Upper lobe of left lung (tissue), 6 donors: ENCODE results near the gene SYT12. TPM values are rescaled to one million over a fixed set of nuclear protein-coding genes. Genes with fewer than 3 reads are reported as not detected.
A peak's percentile ranks its signal among the peaks of the same experiment; 100 is the strongest.

Experiments
- ATAC-seq, 2 donors: fragments of 200-7000 bp; cut with Tn5 transposase; one replicate each; pipeline ENCODE4 v1.9.1; 2022; ENCODE audit warnings: mild to moderate bottlenecking in 2 of 2, moderate library complexity in 2 of 2; ENCODE audit not compliant: low FRiP score in 2 of 2
- DNase-seq, 2 donors: peaks; one replicate each; pipeline ENCODE4 v3.0.0-alpha.2; 2019 to 2020
- H3K27ac ChIP-seq, 4 donors: fragments of 200-600 bp; sonication (generic); one replicate each; pipeline ENCODE4 v1.5.1; 2016 to 2019
- H3K27me3 ChIP-seq, 4 donors: fragments of 200-600 bp; sonication (generic); one replicate each; pipeline ENCODE4 v1.5.1; 2017 to 2019
- H3K36me3 ChIP-seq, 4 donors: fragments of 200-600 bp; sonication (generic); one replicate each; pipeline ENCODE4 v1.5.1; 2016 to 2019
- H3K4me1 ChIP-seq, 4 donors: fragments of 200-600 bp; sonication (generic); one replicate each; pipeline ENCODE4 v1.5.1; 2018 to 2019
- H3K4me3 ChIP-seq, 4 donors: fragments of 200-600 bp; sonication (generic); one replicate each; pipeline ENCODE4 v1.5.1; 2017 to 2019; ENCODE audit warnings: mild to moderate bottlenecking in 2 of 4, moderate library complexity in 1 of 4
- H3K9me3 ChIP-seq, 4 donors: fragments of 200-600 bp; sonication (generic); one replicate each; pipeline ENCODE4 v1.5.1; 2018 to 2019
- CTCF ChIP-seq, 6 experiments: fragments of 450-650 bp in 4 of 6; fragments of 200-600 bp in 2 of 6; sonication (generic) in 2 of 6; IDR thresholded peaks; one replicate each; pipeline ENCODE4 v1.5.1; 2016 to 2019; ENCODE audit warnings: antibody characterized with exemption in 6 of 6
- EP300 ChIP-seq, 4 donors: sonication (generic); formaldehyde crosslinking; IDR thresholded peaks; one replicate each; pipeline ENCODE4 v1.5.1; 2017; ENCODE audit warnings: antibody characterized with exemption in 4 of 4, control low read depth in 2 of 4
- POLR2A ChIP-seq, 4 donors: fragments of 450-650 bp; IDR thresholded peaks; one replicate each; pipeline ENCODE4 v1.5.1; 2016 to 2017; ENCODE audit warnings: antibody characterized with exemption in 4 of 4, mild to moderate bottlenecking in 2 of 4
- POLR2AphosphoS5 ChIP-seq, 2 donors: sonication (generic); formaldehyde crosslinking; IDR thresholded peaks; one replicate each; pipeline ENCODE4 v1.5.1; 2017; ENCODE audit warnings: antibody characterized with exemption in 2 of 2
- whole genome bisulfite sequencing, 2 donors: methylation state at CpG; one replicate each; pipeline ENCODE4 v1.1.5; 2017 to 2018; 5-methylcytosine and 5-hydroxymethylcytosine counted together
- total RNA-seq, 6 donors: library from RNA; depleted of rRNA in 4 of 6; stranded (reverse); fragments of >200 nt in 4 of 6; gene quantifications; one replicate each; pipeline versions ENCODE4 v1.1.0 to v1.2.1, GENCODE V29; 2016 to 2021
- donor health status: DM: no; HTN: no; CAD: no; lungs with moderate emphysema.
- donor health status: DM: no; HTN: yes; CAD: no; lungs with severe emphysema.

SYT12 gene
- total RNA-seq, 6 donors from 2014 or later, result 0.14 to 0.24 (median 0.15) TPM; not detected in 3

- no peaks in the 10 kb centered on the region for H3K4me1 ChIP-seq
- no peaks in the 10 kb centered on the region for H3K9me3 ChIP-seq
- WGBS, 2 donors, result 74 to 81% methylated on average over 11 to 14 of the region's 14 CpGs
- no peaks in the 10 kb centered on the region for H3K36me3 ChIP-seq
- no peak overlapping the region for H3K27ac ChIP-seq
- H3K4me3 ChIP-seq, result no peak overlapping the region
- no peak for DNase-seq
- H3K27me3 ChIP-seq, result no peaks in the 10 kb centered on the region
- peak in 1 of 2 donors; percentile 51 for ATAC-seq
- TF ChIP-seq POLR2A (IDR thresholded peaks at IDR 0.05), result no peak
- TF ChIP-seq POLR2AphosphoS5 (IDR thresholded peaks at IDR 0.05), result no peak
- no peak for TF ChIP-seq CTCF (IDR thresholded peaks at IDR 0.05)
- no peak for TF ChIP-seq EP300 (IDR thresholded peaks at IDR 0.05)
Measured at GRCh38 chr11:67045314-67045713, 22.4 kb downstream of the SYT12 start.

DNA sequence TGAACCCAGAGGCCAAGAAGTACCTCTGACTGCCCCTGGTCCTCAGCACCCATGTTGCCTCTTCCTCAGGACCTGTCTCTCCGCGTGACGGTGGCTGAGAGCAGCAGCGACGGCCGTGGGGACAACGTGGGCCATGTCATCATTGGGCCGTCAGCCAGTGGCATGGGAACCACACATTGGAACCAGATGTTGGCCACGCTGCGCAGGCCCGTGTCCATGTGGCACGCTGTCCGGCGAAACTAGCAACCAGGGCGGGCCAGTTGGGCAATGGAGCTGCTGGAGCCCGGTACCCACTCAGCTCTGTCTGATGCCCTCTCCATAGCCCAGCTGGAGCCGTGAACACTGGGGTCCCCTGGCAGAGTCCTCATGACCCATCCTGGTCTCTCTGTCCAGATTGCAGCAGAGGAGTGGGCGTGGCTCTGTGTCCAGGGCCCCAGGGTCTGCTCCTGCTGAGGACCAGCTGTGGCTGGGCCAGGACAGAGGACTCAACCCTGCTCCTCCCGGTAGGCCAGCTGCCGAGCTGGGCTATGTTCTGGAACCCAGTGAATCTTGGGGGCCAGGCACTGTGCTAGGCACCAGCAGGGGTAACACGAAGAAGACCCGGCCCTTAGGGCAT lies 25.7 kb downstream of the SYT12 start:
- no peaks in the 10 kb centered on the region for H3K36me3 ChIP-seq
- no peaks in the 10 kb centered on the region for H3K27me3 ChIP-seq
- no peak overlapping the region for H3K4me3 ChIP-seq
- WGBS, 2 donors, result 89 to 90% methylated on average over 10 to 14 of the region's 22 CpGs
- DNase-seq, result no peak
- no peak for ATAC-seq
- TF ChIP-seq CTCF (IDR thresholded peaks at IDR 0.05) (no peak), POLR2A (IDR thresholded peaks at IDR 0.05) (no peak)
- no peaks in the 10 kb centered on the region for H3K9me3 ChIP-seq
- H3K27ac ChIP-seq, result no peak overlapping the region
- no peaks in the 10 kb centered on the region for H3K4me1 ChIP-seq

GRCh38 chr11:67050139-67050538 lies 27.2 kb downstream of the SYT12 start:
- Histone ChIP-seq H3K4me3 (no peak overlapping the region), H3K36me3 (no peaks in the 10 kb centered on the region), H3K4me1 (peaks cover 0 to 11% (median 2%) of the 10 kb centered on the region in 4 donors), H3K27ac (no peak overlapping the region), H3K9me3 (no peaks in the 10 kb centered on the region), H3K27me3 (no peaks in the 10 kb centered on the region)
- DNase-seq, result no peak
- no peak for ATAC-seq
- WGBS, 2 donors, result 71% methylated on average over 1 of the region's 3 CpGs; no CpG with 5 or more reads in 1 of the 2 donors
- TF ChIP-seq POLR2A (IDR thresholded peaks at IDR 0.05) (no peak), POLR2AphosphoS5 (IDR thresholded peaks at IDR 0.05) (no peak)

DNA sequence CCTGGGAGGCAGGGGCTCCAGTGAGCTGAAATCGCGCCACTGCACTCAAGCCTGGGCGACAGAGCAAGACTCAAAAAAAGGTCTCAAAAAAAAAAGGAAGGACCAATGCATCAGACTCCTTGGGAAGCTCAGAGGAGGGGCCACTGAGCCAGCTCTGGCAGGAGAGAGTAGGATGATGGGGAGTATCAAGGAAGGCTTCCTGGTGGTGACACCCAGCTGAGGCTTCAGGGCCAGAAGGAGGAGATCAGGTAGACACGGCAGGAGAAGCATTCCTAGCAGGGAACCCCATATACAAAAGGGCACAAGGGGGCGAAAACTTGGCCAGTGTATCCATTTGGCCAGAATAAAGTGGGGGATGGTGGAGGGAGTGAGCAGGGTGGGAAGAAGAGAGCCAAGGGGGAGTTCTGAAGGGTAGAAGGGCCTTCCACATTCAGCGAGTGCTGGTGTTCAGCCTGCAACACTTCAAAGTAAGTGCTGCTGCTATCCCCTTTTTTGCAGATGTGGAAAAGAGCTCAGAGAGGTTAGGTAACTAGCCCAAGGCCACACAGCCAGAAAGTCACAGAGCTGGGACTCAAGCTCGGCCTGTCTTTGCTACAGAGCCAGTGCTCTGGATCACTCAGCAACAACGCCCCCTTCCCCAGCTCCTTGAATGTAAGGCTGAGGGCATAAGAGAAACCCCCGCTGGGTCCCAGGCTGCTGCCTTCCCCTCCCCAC lies 28.4 kb downstream of the SYT12 start:
- H3K9me3 ChIP-seq, result no peaks in the 10 kb centered on the region
- peaks cover 10 to 23% (median 14%) of the 10 kb centered on the region in 4 donors for H3K4me1 ChIP-seq

More for the DNA sequence above, 28.4 kb downstream of the SYT12 start:
- no peak for ATAC-seq
- Histone ChIP-seq H3K27me3 (no peaks in the 10 kb centered on the region), H3K27ac (no peak overlapping the region), H3K36me3 (no peaks in the 10 kb centered on the region), H3K4me3 (no peak overlapping the region)
- WGBS, 2 donors, result 80 to 90% methylated on average over 6 to 9 of the region's 9 CpGs
- no peak for DNase-seq
- TF ChIP-seq CTCF (IDR thresholded peaks at IDR 0.05) (no peak), EP300 (IDR thresholded peaks at IDR 0.05) (no peak), POLR2A (IDR thresholded peaks at IDR 0.05) (no peak), POLR2AphosphoS5 (IDR thresholded peaks at IDR 0.05) (no peak)
